Measurements from ENCODE around the gene TMEM256.

The TMEM256 gene

GRCh38 chr17:7432296-7432695, 28.4 kb upstream of the TMEM256 start:
- no peak overlapping the region for H3K4me3 ChIP-seq (ENCODE audit: low read depth, low read length)
- TF ChIP-seq CTCF (IDR thresholded peaks at IDR 0.05; ENCODE audit: low read depth, low read length, missing control alignments): no peak
- no peaks in the 10 kb centered on the region for H3K36me3 ChIP-seq (replicated peaks)
- in situ Hi-C loops (cut with HindIII; ENCODE audit: low pct_ligation_motif_present, low sequenced_read_pairs): no loop called here
- no peaks in the 10 kb centered on the region for H3K27me3 ChIP-seq (replicated peaks)
- no peak overlapping the region for H3K27ac ChIP-seq
- DNase-seq: no peak

- DNase-seq: no peak
- Histone ChIP-seq H3K27me3 (replicated peaks) (no peaks in the 10 kb centered on the region), H3K27ac (no peak overlapping the region), H3K36me3 (replicated peaks) (no peaks in the 10 kb centered on the region), H3K4me3 (ENCODE audit: low read depth, low read length) (no peak overlapping the region)
- in situ Hi-C loops (cut with HindIII; ENCODE audit: low pct_ligation_motif_present, low sequenced_read_pairs): no loop called here
- no peak for TF ChIP-seq CTCF (IDR thresholded peaks at IDR 0.05; ENCODE audit: low read depth, low read length, missing control alignments)
Measured at GRCh38 chr17:7431231-7431630, 27.3 kb upstream of the TMEM256 start.

GRCh38 chr17:7429722-7430121, 25.8 kb upstream of the TMEM256 start:
- DNase-seq: no peak
- in situ Hi-C loops (cut with HindIII; ENCODE audit: low pct_ligation_motif_present, low sequenced_read_pairs): no loop called here
- Histone ChIP-seq H3K27me3 (replicated peaks) (no peaks in the 10 kb centered on the region), H3K4me3 (ENCODE audit: low read depth, low read length) (no peak overlapping the region), H3K36me3 (replicated peaks) (no peaks in the 10 kb centered on the region), H3K27ac (no peak overlapping the region)
- TF ChIP-seq CTCF (IDR thresholded peaks at IDR 0.05; ENCODE audit: low read depth, low read length, missing control alignments): no peak

GRCh38 chr17:7428557-7428956, 24.7 kb upstream of the TMEM256 start, which contains the start of gene SPEM3:
TSS of gene SPEM3 (plus strand) at chr17:7428857. CDS start at chr17:7428903, 46 bp downstream.
- H3K4me3 ChIP-seq (ENCODE audit: low read depth, low read length): no peak within 1 kb of the TSS
- no peaks in the 10 kb centered on the region for H3K36me3 ChIP-seq (replicated peaks)
- TF ChIP-seq CTCF (IDR thresholded peaks at IDR 0.05; ENCODE audit: low read depth, low read length, missing control alignments): no peak
- H3K27me3 ChIP-seq (replicated peaks): no peaks in the 10 kb centered on the region
- no peak for DNase-seq
- in situ Hi-C loops (cut with HindIII; ENCODE audit: low pct_ligation_motif_present, low sequenced_read_pairs): no loop called here
- no peak within 1 kb of the TSS for H3K27ac ChIP-seq

- Histone ChIP-seq H3K4me3 (ENCODE audit: low read depth, low read length) (no peak overlapping the region), H3K27ac (no peak overlapping the region), H3K27me3 (replicated peaks) (no peaks in the 10 kb centered on the region), H3K36me3 (replicated peaks) (no peaks in the 10 kb centered on the region)
- in situ Hi-C loops (cut with HindIII; ENCODE audit: low pct_ligation_motif_present, low sequenced_read_pairs): no loop called here
- TF ChIP-seq CTCF (IDR thresholded peaks at IDR 0.05; ENCODE audit: low read depth, low read length, missing control alignments): no peak
- DNase-seq: no peak
Measured at GRCh38 chr17:7427549-7427948, 23.7 kb upstream of the TMEM256 start.

GRCh38 chr17:7426896-7427489, 23.1 kb upstream of the TMEM256 start:
- in situ Hi-C loops (cut with HindIII; ENCODE audit: low pct_ligation_motif_present, low sequenced_read_pairs): no loop called here
- Histone ChIP-seq H3K27ac (no peak overlapping the region), H3K27me3 (replicated peaks) (no peaks in the 10 kb centered on the region), H3K36me3 (replicated peaks) (no peaks in the 10 kb centered on the region), H3K4me3 (ENCODE audit: low read depth, low read length) (no peak overlapping the region)
- TF ChIP-seq CTCF (IDR thresholded peaks at IDR 0.05; ENCODE audit: low read depth, low read length, missing control alignments): no peak
- no peak for DNase-seq

Data from brain microvascular endothelial cell (primary cell).